ENCODE results near the gene DMTF1.
"Not testable (repeated sequence)": the region's sequence is repeated elsewhere in the genome, so short reads cannot be mapped to it uniquely, and the experiment has no call there.

DMTF1 gene

GRCh38 chr7:87202208-87202607 is 50.0 kb downstream of the DMTF1 start:
- DNase-seq = no peak

GRCh38 chr7:87202705-87203104 is 50.5 kb downstream of the DMTF1 start:
- no peak for DNase-seq

- DNase-seq = not testable (repeated sequence)
Observed at GRCh38 chr7:87203929-87204328, 51.7 kb downstream of the DMTF1 start.

- DNase-seq = no peak
Observed at GRCh38 chr7:87204933-87205332, 52.7 kb downstream of the DMTF1 start.

- DNase-seq = not testable (repeated sequence)
Observed at GRCh38 chr7:87205701-87206100, 53.4 kb downstream of the DMTF1 start.

DNA sequence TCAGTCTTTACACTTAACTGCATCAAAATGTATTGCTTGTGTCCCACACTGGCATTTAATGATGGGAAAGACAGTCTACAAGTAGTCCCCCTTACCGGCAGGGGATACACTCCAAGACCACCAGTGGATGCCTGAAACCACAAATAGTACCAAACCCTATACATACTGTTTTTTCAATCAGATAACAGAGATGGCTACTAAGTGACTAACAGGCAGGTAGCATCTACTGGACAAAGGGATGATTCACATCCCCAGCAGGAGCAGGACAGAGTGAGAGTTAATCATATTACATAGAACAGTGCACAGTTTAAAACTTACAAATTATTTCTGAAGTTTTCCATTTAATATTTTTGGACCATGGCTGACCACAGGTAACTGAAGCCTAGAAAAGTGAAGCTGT is 54.1 kb downstream of the DMTF1 start:
- no peak for DNase-seq

DNA sequence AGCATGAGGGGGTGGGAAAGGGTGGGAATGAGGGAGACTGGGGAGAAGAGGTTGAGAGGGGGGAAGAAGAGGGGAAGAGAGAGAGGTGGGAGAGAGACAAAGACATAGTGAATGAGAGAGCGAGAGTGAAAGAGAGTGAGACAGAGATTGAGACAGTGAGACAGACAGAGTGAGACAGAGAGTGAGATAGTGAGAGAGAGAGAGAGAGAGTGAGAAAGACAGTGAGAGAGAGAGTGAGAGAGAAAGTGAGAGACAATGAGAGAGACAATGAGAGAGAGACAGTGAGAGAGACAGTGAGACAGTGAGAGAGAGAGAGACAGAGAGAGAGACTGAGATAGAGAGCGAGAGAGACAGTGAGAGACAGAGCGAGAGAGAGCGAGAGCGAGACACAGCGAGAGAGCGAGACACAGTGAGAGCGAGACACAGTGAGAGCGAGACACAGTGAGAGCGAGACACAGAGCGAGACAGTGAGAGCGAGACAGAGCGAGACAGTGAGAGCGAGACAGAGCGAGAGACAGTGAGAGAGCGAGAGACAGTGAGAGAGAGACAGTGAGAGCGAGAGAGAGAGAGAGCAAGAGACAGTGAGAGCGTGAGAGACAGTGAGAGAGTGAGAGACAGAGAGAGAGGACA is 57.2 kb downstream of the DMTF1 start:
- DNase-seq = no peak

- no peak for DNase-seq
Observed at GRCh38 chr7:87210506-87210905, 58.3 kb downstream of the DMTF1 start.

- DNase-seq = no peak
Observed at GRCh38 chr7:87212498-87212897, 60.2 kb downstream of the DMTF1 start.

GRCh38 chr7:87213252-87213651 is 61.0 kb downstream of the DMTF1 start:
- no peak for DNase-seq

DNA sequence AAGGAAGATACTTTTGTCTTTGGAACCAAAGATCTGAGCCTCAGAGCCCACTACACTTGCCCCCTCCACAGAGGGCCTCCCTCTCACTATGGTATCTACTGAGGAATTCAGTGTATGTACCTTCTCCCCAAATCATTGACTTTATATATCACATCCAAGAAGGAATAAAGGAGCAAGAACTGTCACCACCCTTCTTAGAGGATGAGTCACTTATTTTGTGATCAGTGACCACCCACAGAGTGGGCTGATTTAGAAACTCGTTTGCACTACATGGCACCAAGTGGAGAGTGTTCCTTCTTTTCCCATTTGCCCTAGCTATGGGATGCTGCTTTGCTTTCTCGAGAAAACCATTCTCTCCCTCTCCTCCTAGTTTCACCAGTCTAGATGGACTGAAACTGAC is 61.6 kb downstream of the DMTF1 start:
- no peak for DNase-seq

GRCh38 chr7:87215046-87215445 is 62.8 kb downstream of the DMTF1 start:
- DNase-seq = no peak

- DNase-seq = peak; percentile 14
Observed at GRCh38 chr7:87216701-87217508, 64.7 kb downstream of the DMTF1 start.

GRCh38 chr7:87217983-87218653 is 65.9 kb downstream of the DMTF1 start:
- DNase-seq = no peak

- peak; percentile 23 for DNase-seq
Observed at GRCh38 chr7:87218796-87219544, 66.7 kb downstream of the DMTF1 start.

DNA sequence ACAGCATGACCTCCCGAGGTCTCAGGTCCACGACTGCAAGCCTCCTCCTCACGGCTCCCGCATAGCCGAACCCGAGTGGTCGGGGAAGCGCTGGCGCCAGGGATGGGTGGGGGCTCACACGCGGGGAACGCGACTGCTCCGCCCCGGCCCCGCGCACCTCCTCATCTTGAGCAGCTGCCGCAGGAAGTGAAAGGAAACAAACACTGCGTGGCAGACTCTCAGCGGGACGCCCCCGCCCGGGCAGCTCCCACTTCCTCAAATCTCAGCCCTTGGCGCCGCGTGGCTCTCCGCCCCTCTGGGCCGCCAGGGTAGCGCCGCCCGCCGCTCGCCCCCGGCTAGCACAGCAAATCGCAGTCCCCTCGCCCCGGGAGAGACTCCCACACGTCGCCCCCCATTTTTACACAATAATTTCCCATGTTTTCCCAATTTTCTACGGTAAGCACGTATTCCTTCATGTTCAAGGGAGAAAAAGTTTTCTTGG is 67.3 kb downstream of the DMTF1 start, which contains the start of gene TMEM243:
TMEM243 (minus strand) TSS at position 188 of the 481 bp plus-strand sequence. CDS start 229 bp downstream, outside the sequence.
- peak; percentile 85 for DNase-seq

GRCh38 chr7:87220026-87220733 is 67.9 kb downstream of the DMTF1 start:
- DNase-seq = peak; percentile 77

GRCh38 chr7:87220734-87221215 is 68.5 kb downstream of the DMTF1 start:
- DNase-seq = no peak

DNA sequence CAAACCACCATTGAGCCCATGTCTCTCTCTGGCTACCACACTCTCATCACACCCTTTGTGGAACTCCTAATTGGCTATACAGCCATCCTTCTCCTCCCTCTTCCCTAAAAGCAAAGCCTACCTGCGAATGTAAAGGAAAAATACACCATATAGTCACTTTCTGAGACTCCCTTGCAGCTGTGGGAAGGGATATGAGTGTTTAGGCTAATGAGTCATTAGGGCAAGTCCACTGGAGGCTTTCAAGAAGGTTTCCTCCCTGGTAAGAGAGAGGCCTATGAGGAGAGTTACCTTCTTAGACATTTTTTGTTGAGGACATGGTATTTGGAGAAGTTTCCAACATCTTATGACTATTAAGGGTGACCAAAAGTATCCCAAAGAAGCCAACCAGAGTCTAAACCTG is 71.4 kb downstream of the DMTF1 start:
- no peak for DNase-seq

- no peak for DNase-seq
Observed at GRCh38 chr7:87225696-87226095, 73.4 kb downstream of the DMTF1 start.

GRCh38 chr7:87226495-87226894 is 74.2 kb downstream of the DMTF1 start:
- DNase-seq = no peak

DNA sequence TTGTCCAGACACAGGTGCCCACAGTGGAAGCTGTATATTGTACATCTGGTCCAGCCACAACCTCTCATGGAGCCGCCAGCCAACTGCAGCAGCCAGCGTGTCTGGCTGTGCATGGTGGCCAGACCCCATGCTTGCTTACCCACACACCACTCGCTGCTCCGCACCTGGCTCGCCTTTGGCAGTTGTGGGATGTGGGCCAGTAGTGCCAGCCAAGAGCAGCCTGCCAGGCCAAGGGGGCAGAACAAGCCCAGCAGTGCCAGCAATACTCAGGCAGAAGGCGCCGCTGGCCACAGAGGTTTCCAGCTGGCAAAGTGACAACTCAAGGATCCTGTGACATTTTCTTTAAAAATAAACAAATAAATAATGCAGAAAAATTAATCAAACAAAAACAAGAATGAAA is 79.0 kb downstream of the DMTF1 start:
- DNase-seq = no peak
